Epithelial cell of proximal tubule (primary cell): ENCODE data around the gene FGD5. TPM values are rescaled to one million over a fixed set of nuclear protein-coding genes. Genes with fewer than 3 reads are reported as not detected.

Source experiments
- DNase-seq: peaks from one replicate; pipeline ENCODE4 v3.0.0-alpha.2; 2011; ENCODE audit warnings: low read depth
- H3K4me3 ChIP-seq: 2 replicates; pipeline ENCODE4 v1.5.1; 2011; ENCODE audit warnings: low read depth, mild to moderate bottlenecking, low read length
- total RNA-seq: library from RNA; depleted of rRNA; stranded (reverse); fragments of >200 nt; gene quantifications from 2 replicates; pipeline ENCODE4 v1.2.3, GENCODE V29; 2015
- TF ChIP-seq, protein P1 (sequence below): conservative IDR thresholded peaks from 2 replicates; pipeline ENCODE4 v1.5.1; 2012; ENCODE audit warnings: low read depth, mild to moderate bottlenecking, low read length

The FGD5 gene
- total RNA-seq, 1 donor from 2014 or later: 0.06 TPM

DNA sequence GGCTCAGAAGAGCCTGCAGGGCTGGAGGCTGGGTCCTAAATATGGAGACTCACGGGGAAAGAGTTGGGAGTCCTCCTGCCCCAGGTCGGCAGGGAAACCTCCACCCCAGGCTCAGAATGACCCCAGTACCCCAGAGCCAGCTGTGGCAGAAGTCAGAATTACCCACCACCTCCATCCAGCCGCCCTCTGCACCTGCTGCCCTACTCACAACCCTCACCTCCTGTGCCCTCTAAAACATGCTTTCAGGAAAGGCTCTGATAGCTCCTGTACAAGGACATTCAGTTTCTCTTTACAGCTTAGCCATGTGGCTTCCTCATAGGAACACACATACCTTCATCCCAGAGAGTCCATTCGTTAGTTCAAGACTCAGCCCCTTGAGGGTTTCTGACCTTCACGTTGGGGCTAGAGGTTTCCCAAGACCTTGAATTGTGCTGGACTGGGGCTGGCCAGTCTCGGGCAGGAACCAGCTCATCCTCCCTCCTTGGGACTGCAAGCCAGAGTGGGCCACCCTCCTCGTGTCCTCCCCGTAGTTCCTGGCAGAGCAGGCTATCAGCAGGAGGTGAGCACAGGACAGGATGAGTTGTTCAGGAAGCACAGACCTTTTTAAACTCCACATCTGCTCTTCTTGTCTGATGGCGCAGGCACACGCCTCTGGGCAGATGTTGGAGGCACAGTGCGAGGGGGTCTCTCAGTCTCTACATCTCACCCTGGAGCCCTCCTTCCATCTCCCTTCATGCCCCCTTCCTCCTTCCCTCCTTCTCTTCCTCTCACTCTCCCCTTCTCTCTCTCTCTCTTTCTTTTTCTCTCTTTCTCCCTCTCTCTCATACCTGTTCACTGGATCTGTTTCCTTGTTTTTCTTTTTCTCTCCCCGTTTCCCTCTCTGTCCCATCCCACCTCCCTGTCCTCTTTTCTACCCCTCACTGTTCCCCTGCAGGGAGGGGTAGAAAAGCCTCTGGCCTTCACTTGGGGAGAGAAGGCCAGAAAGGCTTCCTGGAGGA is 72.7 kb downstream of the FGD5 start:
- H3K4me3 ChIP-seq: no peak overlapping the region
- TF ChIP-seq, protein P1, sequence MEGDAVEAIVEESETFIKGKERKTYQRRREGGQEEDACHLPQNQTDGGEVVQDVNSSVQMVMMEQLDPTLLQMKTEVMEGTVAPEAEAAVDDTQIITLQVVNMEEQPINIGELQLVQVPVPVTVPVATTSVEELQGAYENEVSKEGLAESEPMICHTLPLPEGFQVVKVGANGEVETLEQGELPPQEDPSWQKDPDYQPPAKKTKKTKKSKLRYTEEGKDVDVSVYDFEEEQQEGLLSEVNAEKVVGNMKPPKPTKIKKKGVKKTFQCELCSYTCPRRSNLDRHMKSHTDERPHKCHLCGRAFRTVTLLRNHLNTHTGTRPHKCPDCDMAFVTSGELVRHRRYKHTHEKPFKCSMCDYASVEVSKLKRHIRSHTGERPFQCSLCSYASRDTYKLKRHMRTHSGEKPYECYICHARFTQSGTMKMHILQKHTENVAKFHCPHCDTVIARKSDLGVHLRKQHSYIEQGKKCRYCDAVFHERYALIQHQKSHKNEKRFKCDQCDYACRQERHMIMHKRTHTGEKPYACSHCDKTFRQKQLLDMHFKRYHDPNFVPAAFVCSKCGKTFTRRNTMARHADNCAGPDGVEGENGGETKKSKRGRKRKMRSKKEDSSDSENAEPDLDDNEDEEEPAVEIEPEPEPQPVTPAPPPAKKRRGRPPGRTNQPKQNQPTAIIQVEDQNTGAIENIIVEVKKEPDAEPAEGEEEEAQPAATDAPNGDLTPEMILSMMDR: no peak
- no peak for DNase-seq

DNA sequence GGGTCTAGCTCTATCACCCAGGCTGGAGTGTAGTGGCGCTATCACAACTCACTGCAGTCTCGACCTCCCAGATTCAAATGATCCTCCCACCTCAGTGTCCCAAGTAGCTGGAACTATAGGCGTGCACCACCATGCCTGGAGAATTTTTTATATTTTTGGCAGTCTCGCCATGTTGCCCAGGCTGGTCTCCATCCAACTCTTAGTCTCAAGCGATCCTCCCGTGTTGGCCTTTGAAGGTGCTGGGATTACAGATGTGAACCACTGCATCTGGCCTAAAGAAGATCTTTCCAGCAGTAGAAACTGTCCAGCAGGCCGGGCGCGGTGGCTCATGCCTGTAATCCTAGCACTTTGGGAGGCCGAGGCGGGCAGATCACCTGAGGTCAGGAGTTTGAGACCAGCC is 73.5 kb downstream of the FGD5 start:
- H3K4me3 ChIP-seq: no peak overlapping the region
- no peak for DNase-seq
- TF ChIP-seq, protein P1: no peak

DNA sequence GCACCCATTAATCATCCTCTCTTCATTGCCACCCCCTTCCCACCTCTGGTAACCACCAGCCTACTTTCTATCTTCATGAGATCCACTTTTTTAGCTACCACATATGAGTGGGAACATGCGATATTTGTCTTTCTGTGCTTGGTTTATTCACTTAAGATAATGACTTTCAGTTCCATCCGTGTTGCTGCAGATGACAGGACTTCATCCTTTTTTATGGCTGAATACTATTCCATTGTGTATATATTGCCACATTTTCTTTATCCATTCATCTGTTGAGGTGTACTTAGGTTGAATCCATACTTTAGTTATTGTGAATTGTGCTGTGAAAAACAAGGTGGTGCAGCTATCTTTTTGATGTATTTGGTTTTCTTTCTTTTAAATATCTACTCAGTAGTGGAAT is 75.3 kb downstream of the FGD5 start:
- TF ChIP-seq, protein P1: no peak
- no peak overlapping the region for H3K4me3 ChIP-seq
- no peak for DNase-seq

DNA sequence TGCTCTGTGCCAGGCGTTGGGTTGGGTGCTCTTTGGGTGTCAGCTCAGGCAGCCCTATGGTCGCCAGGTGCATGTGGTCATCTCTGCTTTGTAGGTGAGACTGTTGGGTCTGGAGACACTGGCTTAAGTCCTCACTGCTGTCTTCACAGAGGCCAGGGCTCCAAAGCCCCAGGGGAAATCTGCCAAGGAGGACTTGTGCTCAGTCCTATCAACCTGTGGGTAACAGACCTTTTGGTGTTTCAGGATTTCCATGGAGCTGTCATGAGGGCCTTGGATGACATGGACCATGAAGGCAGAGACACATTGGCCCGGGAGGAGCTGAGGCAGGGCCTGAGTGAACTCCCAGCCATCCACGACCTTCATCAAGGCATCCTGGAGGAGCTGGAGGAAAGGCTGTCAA is 78.5 kb downstream of the FGD5 start:
- no peak overlapping the region for H3K4me3 ChIP-seq
- DNase-seq: no peak
- TF ChIP-seq, protein P1: no peak

DNA sequence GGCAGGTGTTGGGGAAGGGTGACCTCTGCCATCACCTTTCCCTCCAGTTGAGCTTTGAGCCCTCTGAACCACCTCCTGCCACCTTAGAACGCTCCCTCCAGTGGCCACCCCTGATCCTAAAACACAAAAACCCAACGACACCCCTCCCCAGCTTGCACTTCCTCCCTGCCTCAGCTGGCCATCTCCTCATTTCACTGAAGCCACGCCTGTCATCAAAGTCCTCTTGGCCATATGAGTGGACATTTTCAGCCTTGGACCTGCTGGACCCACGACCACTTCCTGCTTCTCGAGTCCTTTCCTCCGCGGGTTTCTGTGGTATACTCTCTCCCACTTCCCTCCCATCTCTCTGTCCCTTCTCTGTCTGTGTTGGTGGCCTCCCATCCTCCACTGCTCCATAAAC is 80.2 kb downstream of the FGD5 start:
- no peak for DNase-seq
- TF ChIP-seq, protein P1: no peak
- H3K4me3 ChIP-seq: no peak overlapping the region

DNA sequence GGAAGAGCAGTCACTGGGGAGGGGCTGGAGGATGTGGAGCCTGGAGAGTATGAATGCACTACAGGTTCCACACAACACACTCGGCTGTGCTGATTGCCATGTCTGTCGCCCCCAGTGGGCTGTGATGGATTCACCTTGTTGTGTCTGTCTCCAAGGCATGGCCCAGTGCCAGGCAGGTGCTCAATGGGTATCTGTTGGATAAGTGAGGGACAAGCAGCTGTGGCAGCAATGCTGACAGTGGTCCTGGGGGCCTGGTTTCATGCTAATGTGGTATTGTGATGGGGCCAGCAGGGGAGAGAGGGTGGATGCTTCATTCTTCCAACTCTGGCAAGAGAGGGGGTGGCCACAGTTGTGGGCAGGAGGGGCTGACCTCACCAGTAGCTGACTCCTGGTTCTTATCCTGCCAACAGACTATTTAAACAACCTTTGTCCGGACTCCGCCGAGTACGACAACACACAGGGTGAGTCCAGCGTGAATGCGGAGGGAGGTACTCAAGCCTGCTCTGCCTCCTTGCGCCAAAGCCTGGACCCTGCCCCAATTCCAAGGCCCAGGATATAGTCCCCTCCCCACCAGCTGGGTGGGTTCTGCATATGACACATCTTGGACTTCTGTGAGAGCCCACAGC is 81.3 kb downstream of the FGD5 start:
- TF ChIP-seq, protein P1: no peak
- H3K4me3 ChIP-seq: no peak overlapping the region
- DNase-seq: no peak
